8988T (cell line): ENCODE data around the gene SLC52A3.
"Not testable (repeated sequence)": the region's sequence is repeated elsewhere in the genome, so short reads cannot be mapped to it uniquely, and the experiment has no call there.

Experiments
- DNase-seq: peaks from one replicate; pipeline ENCODE4 v3.0.0; 2011

Gene SLC52A3

DNA sequence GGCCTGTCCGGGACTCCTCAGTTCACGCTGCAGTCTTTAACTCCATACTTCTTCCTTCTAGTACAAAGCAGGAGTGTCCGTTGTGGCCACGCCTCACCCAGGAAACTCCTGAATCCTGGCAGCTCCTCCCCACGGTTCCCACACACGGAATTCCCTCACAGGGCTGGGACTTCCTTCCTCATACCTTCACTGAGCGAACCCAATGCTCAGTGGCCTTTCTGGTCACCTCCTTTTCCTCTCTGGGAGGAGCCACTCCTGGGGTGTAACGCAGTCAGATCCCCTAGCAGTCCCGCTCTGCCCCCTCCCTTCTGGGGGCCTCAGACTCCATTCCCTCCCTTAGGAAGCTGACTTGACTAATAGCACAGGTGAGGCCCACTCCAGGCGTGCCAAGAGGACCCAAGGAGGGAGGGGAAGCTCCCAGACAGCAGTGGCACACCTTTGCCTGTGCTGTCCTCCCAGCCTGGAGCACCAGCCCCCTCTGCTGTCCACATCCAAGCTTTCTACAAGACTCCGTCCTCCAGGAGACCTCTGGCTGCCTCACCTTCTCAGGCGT is at the start of gene SLC52A3:
SLC52A3 (minus strand) TSS at position 75 of the 553 bp plus-strand sequence. CDS start 2,726 bp downstream, outside the sequence.
- peak; percentile 76 for DNase-seq

DNA sequence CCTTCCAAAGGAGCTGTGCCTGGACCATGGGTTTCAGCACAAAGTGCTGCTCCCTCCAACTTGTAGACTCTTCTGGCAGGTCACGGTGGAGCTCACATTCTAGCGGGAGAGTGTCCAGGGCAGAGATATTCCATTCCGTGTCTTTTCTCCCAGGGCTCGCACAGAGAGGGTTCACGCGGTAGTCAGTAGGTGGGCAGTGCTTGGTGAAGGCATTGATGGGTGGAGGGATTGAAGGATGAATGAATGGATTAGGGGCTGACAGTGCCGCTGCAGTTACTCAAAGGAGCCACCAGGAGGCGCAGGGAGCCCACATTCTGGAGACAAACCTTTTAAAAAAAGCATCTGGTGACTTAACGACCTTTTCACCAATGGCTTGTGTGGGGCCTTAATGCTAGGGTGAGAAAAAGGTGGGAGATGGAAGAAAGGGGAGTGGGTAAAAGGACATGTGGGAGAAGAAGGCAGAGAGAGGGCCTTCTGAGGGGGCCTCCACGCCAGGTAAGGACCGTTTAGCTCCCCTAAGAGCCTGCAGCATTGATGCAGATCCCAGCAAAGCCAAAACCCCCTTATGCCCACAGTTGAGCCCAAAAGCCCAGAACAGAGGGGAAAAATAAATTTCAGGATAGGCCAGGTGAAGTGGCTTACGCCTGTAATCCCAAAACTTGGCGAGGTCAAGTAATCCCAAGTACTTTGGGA is 47.8 kb upstream of the SLC52A3 start:
- DNase-seq = peak; percentile 65

DNA sequence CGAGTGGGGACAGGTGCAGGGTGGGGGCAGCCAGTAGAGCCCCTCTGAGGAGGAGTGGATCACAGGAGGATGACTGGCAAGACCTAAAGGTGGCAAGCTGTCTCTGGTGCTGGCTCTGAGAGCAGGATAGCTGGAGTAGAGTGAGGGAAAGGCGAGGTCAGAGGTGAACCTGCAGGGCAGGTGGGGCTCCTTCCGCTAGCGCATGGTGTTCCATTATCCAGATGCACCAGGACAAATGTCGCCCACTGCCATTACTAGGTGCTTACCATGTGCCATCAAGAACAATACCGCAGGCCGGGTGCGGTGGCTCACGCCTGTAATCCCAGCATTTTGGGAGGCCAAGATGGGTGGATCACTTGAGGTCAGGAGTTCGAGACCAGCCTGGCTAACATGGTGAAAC is 46.9 kb upstream of the SLC52A3 start:
- no peak for DNase-seq

DNA sequence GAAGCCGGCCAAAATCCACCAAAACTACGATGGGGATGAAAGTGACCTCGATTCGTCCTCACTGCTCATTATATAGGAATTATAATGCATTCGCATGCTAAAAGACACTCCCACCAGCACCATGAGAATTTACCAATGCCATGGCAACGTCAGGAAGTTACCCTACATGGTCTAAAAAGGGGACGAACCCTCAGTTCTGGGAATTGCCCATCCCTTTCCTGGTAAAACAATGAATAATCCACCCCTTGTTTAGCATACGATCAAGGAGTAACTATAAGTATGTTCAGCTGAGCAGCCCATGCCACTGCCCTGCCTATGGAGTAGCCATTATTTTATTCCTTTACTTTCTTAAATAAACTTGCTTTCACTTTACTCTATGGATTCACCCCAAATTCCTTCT is 45.1 kb upstream of the SLC52A3 start:
- no peak for DNase-seq

DNA sequence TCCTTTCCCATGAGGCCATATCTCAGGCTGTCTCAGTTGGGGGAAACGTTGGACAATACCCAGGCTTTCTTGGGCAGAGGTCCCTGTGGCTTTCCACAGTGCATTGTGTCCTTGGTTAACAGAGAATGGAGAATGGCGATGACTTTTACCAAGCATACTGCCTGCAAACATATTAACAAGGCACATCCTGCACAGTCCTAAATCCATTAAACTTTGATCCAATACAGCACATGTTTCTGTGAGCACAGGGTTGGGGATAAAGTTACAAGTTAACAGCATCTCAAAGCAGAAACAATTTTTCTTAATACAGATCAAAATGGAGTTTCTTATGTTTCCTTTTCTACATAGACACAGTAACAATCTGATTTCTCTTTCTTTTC is 44.1 kb upstream of the SLC52A3 start:
- not testable (repeated sequence) for DNase-seq

DNA sequence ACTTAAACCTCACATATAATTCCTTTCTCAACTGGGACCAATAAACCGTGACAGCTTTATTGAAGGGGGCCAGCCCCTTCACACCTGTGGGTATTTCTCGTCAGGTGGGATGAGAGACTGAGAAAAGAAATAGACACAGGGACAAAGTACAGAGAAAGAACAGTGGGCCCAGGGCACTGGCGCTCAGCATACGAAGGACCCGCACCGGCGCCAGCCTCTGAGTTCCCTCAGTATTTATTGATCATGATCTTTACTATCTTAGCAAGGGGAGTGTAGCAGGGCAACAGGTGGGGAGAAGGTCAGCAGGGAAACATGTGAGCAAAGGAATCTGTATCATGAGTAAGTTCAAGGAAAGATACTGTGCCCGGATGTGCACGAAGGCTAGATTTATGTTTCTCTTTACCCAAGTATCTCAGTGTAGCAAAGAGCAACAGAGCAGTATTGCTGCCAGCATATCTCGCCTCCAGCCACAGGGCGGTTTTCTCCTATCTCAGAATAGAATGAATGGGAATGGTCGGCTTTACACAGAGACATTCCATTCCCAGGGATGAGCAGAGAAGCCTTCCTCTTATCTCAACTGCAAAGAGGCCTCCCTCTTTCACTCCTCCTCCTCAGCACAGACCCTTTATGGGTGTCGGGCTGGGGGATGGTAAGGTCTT is 43.6 kb upstream of the SLC52A3 start:
- DNase-seq = not testable (repeated sequence)

DNA sequence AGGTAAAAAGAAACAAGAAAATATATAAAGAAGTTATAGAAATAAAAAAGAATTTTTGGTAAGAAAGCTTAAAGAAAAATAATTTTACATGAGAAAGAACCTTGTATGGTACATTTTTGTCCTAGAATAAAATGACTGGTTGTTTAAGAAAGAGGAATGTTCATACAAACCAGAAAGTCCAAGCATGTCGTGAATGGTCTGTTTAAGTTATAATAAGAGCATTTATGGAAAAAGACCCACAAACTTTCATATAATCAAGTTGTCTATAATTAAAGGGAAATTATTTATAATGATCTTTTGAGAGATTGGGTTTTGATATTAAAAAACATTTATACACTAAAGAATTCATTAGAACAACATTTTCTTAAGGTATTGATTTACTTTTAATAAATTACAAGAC is 37.4 kb upstream of the SLC52A3 start:
- DNase-seq = no peak

DNA sequence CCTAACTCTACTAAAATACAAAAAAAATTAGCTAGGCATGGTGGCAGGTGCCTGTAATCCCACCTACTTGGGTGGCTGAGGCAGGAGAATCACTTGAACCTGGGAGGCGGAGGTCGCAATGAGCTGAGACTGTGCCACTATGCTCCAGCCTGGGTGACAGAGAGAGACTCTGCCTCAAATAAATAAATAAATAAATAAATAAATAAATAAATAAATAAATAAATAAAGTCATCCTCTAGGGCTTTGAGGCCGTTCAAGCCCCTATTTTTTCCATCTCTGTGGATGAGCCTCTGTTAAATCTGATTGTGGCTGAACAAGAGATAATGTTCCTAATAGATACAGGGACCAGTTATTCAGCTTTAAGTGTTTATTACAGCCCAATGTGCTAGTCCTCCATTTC is 33.4 kb upstream of the SLC52A3 start:
- no peak for DNase-seq

DNA sequence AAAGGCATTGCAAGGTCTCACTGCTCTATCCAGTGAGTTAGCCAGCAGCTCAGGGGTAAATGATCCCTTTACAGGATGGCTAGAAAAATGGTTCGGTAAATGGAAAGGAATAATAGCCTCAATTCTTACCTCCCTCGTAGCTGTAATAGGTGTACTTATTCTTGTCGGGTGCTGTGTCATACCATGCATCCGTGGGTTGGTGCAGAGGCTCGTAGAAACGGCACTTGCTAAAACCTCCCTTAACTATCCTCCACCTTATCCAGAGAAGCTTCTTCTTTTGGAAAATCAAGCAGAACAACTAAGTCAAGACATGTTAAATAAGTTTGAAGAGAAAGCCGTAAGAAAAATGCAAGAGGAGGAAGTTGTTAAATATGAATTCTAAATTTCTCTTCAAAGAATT is 31.7 kb upstream of the SLC52A3 start:
- DNase-seq = not testable (repeated sequence)

DNA sequence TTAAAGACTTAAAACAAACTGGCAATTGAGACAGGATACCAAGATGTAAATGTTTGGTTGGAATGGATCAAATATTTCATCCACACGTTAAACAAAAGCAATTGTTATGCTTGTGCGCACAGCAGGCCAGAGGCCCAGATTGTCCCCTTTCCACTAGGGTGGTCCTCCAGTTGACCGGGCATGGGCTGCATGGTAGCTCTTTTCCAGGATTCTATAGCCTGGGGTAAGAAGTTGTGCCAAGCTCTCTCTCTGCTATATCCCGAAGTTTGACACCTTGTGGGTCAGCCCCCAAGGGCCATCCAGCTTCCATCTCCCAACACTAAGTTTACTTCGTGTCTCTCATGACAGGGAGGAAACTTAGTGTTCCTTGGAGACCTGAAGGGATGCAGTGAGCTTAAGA is 30.4 kb upstream of the SLC52A3 start:
- not testable (repeated sequence) for DNase-seq

DNA sequence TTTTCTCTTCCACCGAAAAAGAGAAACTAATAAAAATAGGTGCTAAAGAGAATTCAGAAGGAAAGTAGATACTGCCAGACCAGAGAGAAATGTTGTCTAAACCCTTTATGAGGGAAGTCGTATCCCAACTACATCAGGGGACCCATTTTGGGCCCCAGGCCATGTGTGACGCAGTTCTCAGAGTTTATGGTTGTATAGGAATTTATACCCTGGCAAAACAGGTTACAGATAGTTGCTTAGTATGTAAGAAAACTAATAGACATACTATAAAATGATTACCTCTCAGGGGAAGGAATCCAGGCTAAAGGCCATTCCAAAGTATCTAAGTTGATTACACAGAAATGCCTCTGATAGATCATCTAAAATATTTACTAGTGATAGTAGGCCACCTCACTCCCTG is 28.6 kb upstream of the SLC52A3 start:
- no peak for DNase-seq

DNA sequence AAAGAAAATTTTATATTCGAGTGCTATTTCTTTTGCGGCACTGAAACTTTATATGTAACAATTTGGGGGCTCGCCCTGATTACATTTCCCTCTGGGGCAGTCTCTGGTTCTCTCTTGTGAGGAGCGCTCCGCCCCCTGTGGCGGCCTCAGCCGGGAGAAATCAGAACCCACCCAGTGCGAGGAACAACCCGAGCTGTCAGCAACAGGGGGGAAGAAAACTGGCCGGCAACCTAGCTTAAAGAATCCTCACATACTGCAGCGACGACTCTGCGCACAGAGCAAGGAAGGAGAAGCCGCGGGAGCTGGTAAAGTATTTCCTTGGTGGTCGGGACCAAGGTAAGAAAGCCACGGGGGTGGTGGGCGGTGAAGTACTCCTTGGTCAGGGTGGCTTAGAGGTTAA is 23.9 kb upstream of the SLC52A3 start:
- no peak for DNase-seq

DNA sequence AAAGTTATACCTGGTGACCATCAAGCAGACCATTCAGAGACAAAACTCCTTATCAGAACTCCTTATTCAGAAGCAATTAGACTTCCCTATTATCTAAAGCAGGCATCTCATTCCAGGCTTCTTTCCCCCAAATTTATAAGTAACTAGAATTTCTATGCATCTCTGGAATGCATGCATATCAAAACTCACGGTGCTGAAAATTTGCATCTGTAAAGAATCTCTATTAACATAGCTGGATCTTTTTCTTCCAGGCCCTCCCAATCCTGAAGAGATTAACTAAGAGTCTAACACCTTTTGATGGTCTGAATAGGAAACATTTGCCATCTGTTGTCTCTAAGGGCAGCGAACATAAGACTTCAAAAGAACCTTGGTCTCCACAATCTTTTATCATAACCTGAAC is 22.8 kb upstream of the SLC52A3 start:
- no peak for DNase-seq

DNA sequence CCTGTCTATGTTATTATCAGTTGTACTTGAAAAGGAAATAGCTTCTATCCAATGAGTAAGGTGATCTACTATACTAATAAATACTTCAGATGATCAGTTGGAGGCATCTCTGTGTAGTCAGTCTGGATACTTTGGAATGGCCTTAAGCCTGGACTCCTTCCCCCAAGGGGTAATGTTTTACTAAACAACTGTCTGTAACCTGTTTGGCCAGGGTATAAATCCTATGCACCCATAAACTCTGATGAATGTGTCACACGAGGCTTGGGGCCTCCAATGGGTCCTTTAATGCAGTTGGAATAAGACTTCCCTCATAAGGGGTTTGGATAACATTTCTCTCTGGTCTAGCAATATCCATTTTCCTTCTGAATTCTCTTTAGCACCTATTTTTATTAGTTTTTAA is 19.5 kb upstream of the SLC52A3 start:
- DNase-seq = no peak

DNA sequence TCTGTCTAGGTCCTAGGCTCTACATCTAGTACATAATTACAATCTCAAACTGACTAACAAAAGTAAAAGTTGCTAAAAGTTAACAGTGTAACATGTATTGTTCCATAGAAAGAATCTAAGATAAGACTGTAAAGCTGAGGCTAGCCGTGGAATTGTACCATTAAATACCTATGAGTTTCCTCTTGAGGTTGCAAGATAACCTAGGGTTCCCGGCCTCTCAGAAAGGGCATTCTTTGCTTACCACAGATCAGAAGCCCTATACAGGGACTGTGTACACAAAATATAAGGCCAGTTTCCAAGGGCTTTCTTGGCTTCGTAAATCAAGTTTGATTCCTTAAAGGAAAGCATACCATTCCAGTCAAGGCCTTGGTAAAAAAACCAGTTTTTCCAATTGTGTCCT is 11.5 kb upstream of the SLC52A3 start:
- no peak for DNase-seq

DNA sequence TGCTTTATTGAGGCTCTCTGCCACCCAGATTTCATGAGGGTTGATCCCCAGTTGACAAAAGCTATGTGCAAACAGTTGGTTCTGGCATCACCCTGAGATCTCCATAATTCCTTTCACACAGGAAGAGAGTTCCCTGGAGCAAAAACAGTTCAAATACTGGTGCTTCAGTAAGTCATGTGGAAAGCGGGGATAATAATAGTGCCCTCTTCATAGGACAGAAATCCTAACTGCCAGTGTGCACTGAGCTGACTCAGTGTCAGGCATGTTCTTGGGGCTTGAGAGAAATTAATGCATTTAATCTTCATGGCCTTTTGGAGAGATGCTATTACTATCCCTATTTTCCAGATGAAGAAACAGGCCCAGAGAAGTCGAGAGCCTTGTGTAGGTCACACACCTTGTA is 7.9 kb upstream of the SLC52A3 start:
- DNase-seq = no peak

DNA sequence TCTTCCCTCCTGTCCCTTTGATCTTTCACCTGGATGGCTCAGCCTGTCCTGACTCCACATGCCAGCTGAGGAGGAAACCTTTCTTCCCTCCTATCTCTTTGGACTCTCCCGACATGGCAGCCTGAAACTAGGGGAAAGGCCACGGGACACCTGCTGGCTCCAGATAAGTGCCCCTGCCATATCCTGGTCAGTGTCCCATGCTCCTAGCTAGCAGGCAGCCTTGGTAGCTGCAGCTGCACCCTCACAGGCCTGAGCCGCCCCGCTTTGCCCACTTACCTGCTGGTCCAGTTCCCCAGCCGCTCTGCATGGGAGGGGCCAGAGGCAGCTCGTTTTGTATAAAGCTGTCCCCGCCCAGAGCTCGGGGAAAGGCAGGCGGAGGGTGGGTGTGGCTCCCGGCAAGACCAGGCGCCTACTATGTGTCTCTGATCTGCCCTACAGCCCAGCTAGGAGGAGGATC is 7.4 kb upstream of the SLC52A3 start:
- DNase-seq = no peak

DNA sequence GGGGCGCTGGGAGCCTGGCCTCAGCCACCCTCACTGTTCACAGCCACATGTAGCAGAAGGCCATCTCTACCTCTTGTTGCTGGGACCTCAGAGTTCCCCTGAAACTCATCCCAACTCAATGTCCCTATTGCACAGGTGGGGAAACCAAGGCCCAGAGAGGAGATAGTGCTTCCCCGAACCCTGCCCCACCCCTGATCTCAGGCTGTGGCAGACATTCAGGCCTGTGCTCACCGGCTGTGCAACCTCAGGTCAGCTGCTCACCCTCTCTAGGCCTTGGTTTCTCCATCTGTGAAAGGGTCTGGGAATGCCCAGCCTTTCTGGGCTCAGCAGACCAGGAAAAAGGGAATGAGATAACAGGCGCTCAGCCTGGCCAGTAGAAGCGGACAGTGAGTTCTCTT is 6.4 kb upstream of the SLC52A3 start:
- no peak for DNase-seq

DNA sequence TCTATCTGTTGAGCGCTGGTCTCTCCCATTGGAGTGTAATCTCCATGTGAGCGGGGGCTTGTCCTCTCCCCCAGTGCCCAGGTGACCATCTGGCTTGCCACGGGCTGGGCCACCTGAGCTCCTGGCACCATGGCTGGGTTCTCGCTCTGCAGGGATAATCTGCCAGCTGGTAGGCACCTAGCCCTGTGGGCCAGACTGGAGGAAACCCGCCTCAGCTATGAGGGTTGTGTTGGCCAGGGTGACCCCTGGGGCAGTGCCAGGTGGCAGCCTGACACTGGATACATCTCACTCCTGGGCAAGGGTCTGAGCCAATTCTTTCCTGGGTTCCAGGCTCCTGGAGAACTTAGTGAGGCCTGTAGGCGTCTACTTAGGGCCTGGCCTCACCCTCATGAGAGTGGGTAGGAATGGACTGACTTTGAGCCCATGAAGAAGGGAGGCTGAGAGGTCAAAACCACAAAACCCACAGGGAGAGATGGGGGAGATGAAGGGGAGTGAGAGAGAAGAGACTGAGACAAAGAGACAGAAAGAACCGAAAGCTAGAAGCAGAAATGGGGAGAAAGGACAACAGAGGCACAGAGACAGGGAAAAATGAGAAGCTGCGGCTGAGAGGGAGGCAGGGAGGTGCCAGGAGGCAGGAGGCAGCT is 5.8 kb upstream of the SLC52A3 start:
- DNase-seq = no peak

DNA sequence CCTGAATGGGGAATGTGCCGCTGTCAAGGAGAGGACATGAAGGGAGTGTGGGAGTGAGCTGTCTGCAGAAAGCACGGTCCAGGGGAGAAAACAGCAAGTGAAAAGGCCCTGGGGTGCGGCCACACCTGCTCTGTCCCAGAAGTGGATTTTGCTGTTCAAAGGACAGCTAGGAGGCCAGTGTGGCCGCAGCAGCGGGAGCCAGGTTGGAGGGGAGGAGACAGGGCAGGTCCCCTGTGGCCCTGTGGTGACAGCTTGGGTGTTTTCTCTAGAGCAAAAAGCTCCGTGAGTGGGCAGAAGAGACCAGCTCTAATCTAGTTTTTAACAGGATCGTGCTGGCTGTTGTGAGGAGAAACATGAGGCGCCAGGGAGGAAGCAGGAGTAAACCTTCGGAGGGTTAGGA is 4.5 kb upstream of the SLC52A3 start:
- no peak for DNase-seq

DNA sequence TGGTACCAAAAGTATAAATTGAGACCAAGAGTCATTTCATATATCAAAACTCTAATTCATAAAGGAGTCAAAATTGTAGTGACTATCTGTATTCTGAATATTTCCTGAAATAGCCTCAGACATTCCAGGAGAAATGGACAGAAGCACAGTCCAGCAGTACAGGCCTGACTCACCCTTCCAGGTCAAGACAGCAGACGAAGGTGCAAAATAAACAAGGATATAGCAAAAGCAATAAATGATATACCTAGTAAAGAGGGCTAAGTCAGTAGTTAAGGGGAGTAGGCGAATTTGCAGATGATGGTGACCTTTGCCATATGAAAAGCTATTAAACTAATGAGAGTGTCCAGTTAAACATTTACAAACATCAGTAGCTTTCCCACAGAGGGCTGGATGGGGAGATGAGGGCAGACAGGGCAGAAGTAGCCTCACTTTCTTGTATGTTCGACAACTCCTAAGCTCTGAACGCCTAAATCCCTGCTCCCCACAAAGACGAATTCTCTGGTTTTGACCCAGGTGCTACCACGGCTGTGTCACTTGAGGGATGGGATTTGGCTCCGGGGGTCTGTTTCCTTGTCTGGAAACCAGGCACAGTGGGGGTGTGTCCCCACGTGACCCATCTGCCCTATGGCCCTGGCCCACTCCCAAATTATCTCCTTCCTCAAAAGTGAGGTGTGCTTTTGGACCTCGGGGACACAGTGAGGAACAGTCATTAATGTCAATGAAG is 3.6 kb upstream of the SLC52A3 start:
- DNase-seq = no peak

DNA sequence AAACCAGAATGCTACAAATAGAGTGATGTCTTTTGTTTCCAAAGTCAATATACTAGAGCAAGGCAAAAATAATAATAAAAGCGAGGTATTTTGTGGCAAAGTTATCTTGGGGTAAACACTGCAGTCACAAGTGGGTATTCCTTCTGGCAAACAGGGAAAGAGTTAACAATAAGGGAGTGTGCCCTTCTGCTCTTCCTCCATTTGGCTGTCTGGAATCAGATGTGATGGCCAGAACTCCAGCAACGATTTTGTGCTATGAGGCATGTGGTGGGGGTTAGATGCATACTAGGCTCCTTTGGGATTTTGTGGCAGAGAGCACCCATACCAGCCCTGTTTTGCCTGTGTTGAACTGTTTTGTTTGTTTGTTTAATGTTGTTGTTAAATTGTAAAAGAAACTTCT is 2.4 kb upstream of the SLC52A3 start:
- DNase-seq = no peak

DNA sequence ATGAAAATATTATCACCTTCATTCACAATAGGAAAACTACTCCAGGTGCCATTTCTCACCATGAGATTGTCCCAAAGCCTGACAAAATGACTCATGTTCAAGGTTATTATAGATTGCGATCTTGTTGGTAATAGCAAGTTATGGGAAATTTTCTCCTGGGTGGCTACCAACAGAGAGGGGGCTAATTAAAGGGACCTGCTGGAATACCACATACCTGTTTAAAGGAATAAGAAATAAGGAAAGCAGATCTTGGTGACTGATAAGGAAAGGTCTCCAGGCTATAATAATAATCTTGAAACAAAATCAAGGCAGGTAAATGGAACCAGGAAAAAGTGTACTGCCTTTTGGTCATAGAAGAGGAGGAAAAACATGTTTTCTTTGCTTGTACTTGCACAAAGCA is 1.4 kb downstream of the SLC52A3 start:
- DNase-seq = no peak
